NCI-H128 (cell line): ENCODE data around the gene PATL2.
"Not testable (repeated sequence)": the region's sequence is repeated elsewhere in the genome, so short reads cannot be mapped to it uniquely, and the experiment has no call there.

Source experiments
- DNase-seq: peaks from one replicate; lab custom pipeline; 2025; ENCODE audit not compliant: unreplicated experiment; lab: John Stamatoyannopoulos, UW

Gene PATL2

GRCh38 chr15:44692659-44693058, 18.5 kb downstream of the PATL2 start:
- no peak for DNase-seq

DNA sequence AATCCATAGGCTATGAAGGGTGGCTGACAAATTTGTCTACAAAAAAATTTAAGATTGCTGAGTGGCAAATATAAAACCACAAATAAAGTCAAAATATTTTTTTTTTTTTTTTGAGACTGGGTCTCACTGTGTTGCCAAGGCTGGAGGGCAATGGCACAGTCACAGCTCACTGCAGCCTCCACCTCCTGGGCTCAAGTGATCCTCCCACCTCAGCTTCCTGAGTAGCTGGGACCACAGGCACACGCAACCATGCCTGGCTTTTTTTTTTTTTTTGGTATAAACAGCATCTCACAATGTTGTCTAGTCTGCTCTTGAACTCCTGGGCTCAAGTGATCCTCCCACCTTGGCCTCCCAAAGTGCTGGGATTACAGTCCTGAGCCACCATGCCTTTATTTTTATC, 20.9 kb downstream of the PATL2 start:
- DNase-seq, result not testable (repeated sequence)

DNA sequence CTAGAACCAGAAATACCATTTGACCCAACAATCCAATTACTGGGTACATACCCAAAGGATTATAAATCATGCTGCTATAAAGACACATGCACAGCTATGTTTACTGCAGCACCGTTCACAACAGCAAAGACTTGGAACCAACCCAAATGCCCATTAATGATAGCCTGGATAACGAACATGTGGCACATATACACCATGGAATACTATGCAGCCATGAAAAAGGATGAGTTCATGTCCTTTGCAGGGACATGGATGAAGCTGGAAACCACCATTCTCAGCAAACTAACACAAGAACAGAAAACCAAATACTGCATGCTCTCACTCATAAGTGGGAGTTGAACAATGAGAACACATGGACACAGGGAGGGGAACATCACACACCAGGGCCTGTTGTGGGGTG, 21.8 kb downstream of the PATL2 start:
- DNase-seq, result not testable (repeated sequence)

- DNase-seq, result not testable (repeated sequence)
Measured at GRCh38 chr15:44682809-44683682, 28.1 kb downstream of the PATL2 start.

GRCh38 chr15:44682211-44682610, 28.9 kb downstream of the PATL2 start:
- no peak for DNase-seq

DNA sequence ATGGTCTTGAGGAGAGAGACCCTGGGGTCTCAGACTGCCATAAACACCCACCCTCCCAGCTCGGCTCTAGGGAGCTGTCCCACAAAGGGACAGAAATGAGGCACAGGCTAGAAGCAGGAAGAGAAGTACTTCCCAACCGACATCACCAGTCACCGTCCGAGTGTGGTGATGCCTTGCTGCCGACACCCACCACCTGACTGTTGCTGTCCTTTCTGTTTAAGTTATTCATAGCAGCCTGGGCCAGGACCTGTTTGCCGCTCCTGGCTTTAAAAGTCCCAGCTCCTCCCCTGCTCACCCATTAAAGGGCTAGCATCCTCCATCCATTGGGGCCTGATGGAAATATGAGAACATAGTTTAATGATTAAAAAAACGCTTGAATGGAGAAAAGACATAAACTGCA, 34.4 kb downstream of the PATL2 start:
- DNase-seq, result no peak

DNA sequence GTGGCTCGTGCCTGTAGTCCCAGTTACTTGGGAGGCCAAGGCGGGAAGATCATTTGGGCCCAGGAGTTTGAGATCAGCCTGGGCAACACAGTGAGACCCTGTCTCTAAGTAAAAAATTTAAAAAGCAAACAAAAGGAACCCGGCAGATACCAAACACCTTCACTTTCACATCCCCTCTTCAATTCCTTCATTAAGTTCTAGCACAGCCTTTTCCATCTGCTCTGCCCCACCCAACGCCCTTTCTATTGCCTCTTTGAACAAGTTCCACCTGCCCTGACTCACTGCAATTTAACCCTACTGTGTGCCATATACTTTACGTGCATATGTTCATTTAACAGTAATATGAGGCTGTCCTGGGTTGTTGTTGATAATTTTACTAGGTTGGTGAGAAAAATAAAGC, 35.2 kb downstream of the PATL2 start:
- DNase-seq, result no peak

- DNase-seq, result no peak
Measured at GRCh38 chr15:44673639-44674038, 37.5 kb downstream of the PATL2 start.

- DNase-seq, result no peak
Measured at GRCh38 chr15:44670087-44670950, 40.8 kb downstream of the PATL2 start.

DNA sequence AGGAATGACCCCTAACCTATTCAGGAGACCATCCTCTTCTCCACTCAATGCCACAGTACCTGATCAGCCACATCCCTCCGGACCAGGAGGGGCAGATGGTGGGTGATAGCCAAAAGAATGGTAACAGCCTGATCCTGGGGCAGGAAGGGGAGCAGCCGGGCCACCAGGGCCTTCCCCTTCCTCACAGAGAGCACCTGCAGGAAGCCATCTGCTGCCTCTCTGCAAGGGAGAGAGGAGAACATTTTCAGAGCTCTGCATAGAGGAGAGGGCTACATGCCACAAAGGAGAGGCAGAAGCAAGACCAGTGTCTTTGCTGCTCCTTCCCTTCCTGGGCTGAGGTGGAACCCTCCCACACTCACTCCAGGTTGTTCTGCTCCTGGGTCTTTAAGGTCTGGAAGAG, 42.2 kb downstream of the PATL2 start:
- no peak for DNase-seq

GRCh38 chr15:44667039-44667360, 44.1 kb downstream of the PATL2 start:
- DNase-seq, result no peak

DNA sequence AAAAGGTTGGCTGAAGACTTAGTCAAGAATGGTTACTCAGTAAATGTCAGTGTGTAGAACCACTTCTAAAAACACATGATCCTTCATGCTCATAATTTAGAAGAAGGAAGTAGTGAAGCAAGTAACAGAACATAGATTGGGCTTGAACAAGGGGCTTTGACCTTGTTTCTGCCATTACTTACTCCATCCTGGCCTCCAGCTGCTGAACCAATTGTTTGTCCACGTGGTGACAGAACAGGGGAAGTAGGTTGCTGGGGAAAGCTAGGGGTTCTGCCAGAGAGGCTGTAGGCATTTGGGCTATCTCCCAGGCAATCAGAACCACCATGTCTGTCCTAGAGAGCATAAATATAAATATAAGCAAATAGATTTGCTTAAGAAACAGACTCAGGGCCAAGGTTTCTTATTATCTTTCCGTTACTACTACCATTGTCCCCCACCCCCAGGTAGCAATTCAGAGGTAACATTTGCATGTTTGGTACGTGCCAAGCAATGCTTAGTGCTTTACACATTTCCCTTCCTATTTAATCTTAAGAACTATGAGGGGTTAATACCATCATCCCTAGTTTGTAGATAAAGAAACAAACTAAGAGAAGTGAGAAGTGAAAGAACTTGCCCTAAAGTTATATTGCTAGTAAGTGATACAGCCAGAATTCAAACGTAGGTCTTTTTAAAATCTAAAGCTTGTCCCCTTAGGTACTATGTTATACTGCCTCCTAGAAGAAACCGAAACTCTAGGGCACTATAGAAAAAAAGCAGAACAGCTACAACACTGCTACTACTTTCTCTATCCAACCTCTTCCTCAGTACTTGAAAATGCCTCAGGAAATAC, 44.7 kb downstream of the PATL2 start:
- DNase-seq, result no peak

DNA sequence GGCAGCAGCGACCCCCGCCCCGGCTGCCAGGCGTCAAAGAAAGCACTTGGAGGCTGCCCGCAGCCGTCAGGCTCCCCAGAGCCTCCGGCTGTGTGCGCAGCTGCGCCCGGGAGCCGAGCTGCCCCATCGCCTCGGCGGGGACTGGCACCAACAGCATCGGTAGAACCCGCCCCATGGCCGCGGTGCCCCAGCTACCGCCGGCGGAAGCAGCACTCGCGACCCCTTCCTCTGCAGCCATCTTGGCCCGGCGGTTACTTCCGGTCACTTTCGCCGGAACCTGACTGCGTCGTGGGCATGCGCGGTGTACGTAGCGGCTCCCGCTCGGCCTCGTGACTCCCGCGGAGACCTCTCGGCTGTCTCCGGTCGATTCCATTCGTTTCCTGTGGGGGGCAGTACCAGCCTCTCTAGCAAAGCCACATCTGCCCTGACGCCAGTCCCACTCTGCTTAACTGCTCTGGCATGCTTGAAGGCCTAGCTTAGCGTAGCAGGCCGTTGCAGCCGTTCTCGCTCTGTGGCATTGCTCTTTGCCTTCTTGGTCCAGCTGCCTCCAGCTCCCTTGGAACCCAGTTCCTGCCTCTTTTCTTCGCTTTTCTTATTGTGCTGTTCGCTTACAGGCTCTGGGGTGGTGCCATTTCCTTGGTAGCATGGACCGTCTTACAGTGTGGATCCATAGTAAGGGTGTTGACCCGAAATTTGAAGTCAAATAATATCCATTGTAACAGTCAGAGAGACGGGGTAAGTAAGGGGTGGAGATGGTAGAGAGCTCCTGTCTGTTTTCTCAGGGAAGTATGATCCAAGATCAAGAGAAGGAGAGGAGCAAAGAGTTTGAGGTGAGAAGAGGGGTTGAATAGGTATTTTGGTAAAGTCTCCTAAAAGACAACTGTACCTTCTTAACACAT, 47.5 kb downstream of the PATL2 start, which contains the start of gene SPG11:
Gene SPG11 (minus strand): TSS at position 253 of the 899 bp plus-strand sequence. CDS start 15 bp downstream, at position 238.
- DNase-seq, result peak; percentile 81

DNA sequence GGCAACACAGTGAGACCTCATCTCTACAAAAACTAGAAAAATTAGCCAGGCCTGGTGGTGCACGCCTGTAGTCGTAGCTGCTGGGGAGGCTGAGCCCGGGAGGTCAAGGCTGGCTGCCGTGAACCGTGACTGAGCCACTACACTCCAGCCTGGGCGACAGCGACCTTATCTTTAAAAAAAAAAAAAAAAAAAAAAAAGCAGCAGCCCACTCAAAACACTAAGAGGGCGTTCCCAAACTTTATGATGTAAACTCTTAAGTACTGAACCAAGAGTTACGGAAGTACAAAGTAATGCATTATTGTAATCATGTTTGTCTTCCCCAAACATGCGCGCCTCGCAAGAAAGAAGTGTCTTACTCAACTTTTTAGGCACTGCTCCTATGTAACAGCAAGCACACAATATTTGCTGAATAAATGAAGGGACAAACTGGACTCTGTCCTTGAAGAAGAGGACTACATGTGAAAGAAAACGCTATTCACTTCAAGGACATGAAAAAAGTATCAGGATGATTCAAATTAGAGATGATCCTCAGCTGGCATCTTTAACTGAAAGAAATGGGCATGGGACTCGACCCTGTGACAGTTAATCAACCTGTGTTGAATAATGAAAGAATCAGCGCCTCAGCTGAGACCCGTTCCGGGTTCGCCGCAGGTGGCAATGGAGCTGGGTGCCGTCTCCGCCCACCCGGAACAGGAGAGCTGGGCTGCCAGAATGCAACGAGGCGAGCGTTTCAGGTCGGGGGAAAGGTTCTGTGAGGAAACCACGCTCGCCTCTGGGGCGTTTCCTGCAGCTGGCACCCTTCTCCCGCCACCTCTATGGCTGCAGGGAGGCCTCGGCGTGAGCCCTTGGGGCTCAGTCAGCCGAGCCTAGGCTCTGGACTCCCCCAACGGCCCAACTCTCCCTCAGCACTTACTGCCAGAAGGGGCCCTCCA, 48.4 kb downstream of the PATL2 start:
- DNase-seq, result no peak

DNA sequence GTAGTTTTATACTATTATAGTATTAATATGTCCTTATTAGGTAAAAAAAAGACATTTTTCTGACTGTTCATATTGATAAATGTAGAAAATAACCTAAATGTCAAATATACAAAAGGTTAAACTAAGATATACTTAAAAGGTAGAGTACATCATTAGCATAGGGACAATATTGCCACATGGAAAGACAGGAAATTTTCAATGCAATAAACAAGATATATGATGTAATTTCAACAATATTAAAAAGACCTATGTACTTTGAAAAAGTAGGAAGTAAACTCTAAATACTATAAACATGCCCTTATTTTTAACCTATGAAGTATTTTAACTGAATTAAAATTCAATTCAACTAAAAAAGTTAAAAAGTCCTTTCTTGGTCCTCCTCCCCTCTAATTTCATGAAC, 49.5 kb downstream of the PATL2 start:
- DNase-seq, result no peak

DNA sequence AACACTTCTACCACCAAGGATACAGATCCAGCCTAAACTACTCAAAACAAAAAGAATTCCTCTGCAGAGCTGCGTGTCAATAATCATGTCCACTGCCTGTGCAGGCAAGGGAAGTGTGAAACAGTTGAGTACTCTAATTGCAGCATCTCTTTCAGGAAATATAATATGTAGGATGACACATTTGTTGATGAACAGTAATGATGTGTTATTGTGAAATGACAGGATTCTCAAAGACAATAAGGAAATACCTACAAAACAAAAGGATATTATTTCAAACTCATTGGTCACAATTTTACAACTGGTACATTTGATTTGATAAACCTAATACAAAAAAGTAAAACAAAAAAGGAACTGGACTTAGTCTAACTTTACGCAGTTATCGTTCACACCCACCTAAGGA, 52.1 kb downstream of the PATL2 start:
- DNase-seq, result no peak

- DNase-seq, result no peak
Measured at GRCh38 chr15:44657378-44657777, 53.7 kb downstream of the PATL2 start.

DNA sequence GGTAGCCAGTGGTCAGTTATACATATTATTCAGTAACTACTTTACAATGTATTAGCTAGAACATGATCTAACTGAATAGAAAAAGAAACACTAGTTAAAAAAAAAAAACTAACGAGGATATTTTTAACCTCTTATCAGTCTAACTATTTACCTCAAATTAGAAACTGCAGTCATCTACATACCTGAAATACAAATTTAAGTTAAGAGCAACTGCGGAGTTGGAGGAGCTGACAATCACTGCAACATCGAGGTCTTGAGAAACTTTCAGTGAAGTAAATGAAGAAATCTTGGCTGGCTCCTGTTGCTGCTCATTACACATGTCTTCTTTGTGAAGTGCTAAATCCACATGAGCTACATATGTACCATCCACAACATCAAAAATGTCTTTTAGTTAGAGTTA, 54.2 kb downstream of the PATL2 start:
- no peak for DNase-seq

GRCh38 chr15:44656298-44656697, 54.8 kb downstream of the PATL2 start:
- no peak for DNase-seq
